H9 (cell line): ENCODE results near the gene MERTK. TPM values are rescaled to one million over a fixed set of nuclear protein-coding genes. Genes with fewer than 3 reads are reported as not detected.

ENCODE experiments used
- DNase-seq: peaks from one replicate; pipeline ENCODE4 v3.0.0-alpha.2; 2017
- H2AFZ ChIP-seq: one replicate; pipeline ENCODE4 v1.6.1; 2013; ENCODE audit warnings: mild to moderate bottlenecking, low read length, control low read depth, moderate library complexity
- H2AK5ac ChIP-seq: 2 replicates; pipeline ENCODE4 v1.6.1; 2013; ENCODE audit warnings: low read length, control low read depth, mixed read lengths; ENCODE audit not compliant: insufficient read length
- H2BK120ac ChIP-seq: one replicate; pipeline ENCODE4 v1.6.1; 2013; ENCODE audit warnings: low read depth, mild to moderate bottlenecking, low read length, control low read depth, inconsistent platforms; ENCODE audit not compliant: poor library complexity, severe bottlenecking
- H2BK12ac ChIP-seq: 2 replicates; pipeline ENCODE4 v1.6.1; 2013; ENCODE audit warnings: low read length, control low read depth, mixed read lengths, low read depth; ENCODE audit not compliant: insufficient read length
- H2BK15ac ChIP-seq: 2 replicates; pipeline ENCODE4 v1.6.1; 2013; ENCODE audit warnings: low read depth, low read length, control low read depth
- H2BK20ac ChIP-seq: one replicate; pipeline ENCODE4 v1.6.1; 2013; ENCODE audit warnings: low read depth, mild to moderate bottlenecking, low read length, control low read depth, inconsistent platforms; ENCODE audit not compliant: poor library complexity, severe bottlenecking
- H2BK5ac ChIP-seq: 2 replicates; pipeline ENCODE4 v1.6.1; 2013; ENCODE audit warnings: low read length, control low read depth, mixed read lengths; ENCODE audit not compliant: insufficient read length
- H3K14ac ChIP-seq: 2 replicates; pipeline ENCODE4 v1.6.1; 2013; ENCODE audit warnings: low read length, control low read depth; ENCODE audit not compliant: insufficient read depth
- H3K18ac ChIP-seq: 2 replicates; pipeline ENCODE4 v1.6.1; 2013; ENCODE audit warnings: low read depth, mild to moderate bottlenecking, mixed read lengths, low read length, control low read depth; ENCODE audit not compliant: insufficient read length
- H3K23ac ChIP-seq: 2 replicates; pipeline ENCODE4 v1.6.1; 2013; ENCODE audit warnings: low read length, control low read depth, mixed read lengths, low read depth; ENCODE audit not compliant: insufficient read length
- H3K23me2 ChIP-seq: 2 replicates; pipeline ENCODE4 v1.6.1; 2013; ENCODE audit warnings: low read depth, mild to moderate bottlenecking, mixed read lengths, low read length, control low read depth; ENCODE audit not compliant: insufficient read length, poor library complexity, severe bottlenecking
- H3K27ac ChIP-seq: 2 replicates; pipeline ENCODE4 v1.5.1; 2013; ENCODE audit warnings: low read length, control low read depth, mixed read lengths, low read depth; ENCODE audit not compliant: insufficient read length
- H3K27me3 ChIP-seq: 2 replicates; pipeline ENCODE4 v1.6.1; 2013; ENCODE audit warnings: low read length, control low read depth, inconsistent platforms; ENCODE audit not compliant: insufficient read depth
- H3K4ac ChIP-seq: 2 replicates; pipeline ENCODE4 v1.6.1; 2013; ENCODE audit warnings: low read depth, mild to moderate bottlenecking, control low read depth, inconsistent platforms, low read length, moderate library complexity
- H3K4me1 ChIP-seq: 2 replicates; pipeline ENCODE4 v1.6.1; 2013; ENCODE audit warnings: low read length, control low read depth, inconsistent platforms; ENCODE audit not compliant: insufficient read depth
- H3K4me2 ChIP-seq: 2 replicates; pipeline ENCODE4 v1.6.1; 2013; ENCODE audit warnings: low read length, control low read depth, mixed read lengths; ENCODE audit not compliant: insufficient read length, insufficient read depth
- H3K56ac ChIP-seq: 2 replicates; pipeline ENCODE4 v1.6.1; 2013; ENCODE audit warnings: low read depth, mild to moderate bottlenecking, mixed read lengths, low read length, control low read depth; ENCODE audit not compliant: insufficient read length
- H3K79me1 ChIP-seq: 2 replicates; pipeline ENCODE4 v1.6.1; 2013; ENCODE audit warnings: low read depth, mild to moderate bottlenecking, moderate library complexity, low read length, control low read depth, inconsistent platforms; ENCODE audit not compliant: insufficient read depth, poor library complexity, severe bottlenecking
- H3K79me2 ChIP-seq: 2 replicates; pipeline ENCODE4 v1.6.1; 2013; ENCODE audit warnings: low read length, control low read depth, inconsistent platforms; ENCODE audit not compliant: insufficient read depth
- H3K9ac ChIP-seq: 2 replicates; pipeline ENCODE4 v1.6.1; 2013; ENCODE audit warnings: low read length, control low read depth, mixed read lengths; ENCODE audit not compliant: insufficient read length; ENCODE audit errors: extremely low read depth
- H3K9me3 ChIP-seq: one replicate; pipeline ENCODE4 v1.6.1; 2013; ENCODE audit warnings: low read depth, low read length, inconsistent platforms; ENCODE audit not compliant: control insufficient read depth
- H3T11ph ChIP-seq: one replicate; pipeline ENCODE4 v1.6.1; 2013; ENCODE audit warnings: mild to moderate bottlenecking, low read length, control low read depth, inconsistent platforms
- H4K20me1 ChIP-seq: one replicate; pipeline ENCODE4 v1.6.1; 2013; ENCODE audit not compliant: control insufficient read depth, insufficient read length, insufficient read depth
- H4K5ac ChIP-seq: 2 replicates; pipeline ENCODE4 v1.6.1; 2013; ENCODE audit warnings: low read depth, mild to moderate bottlenecking, mixed read lengths, low read length, control low read depth; ENCODE audit not compliant: insufficient read length
- H4K8ac ChIP-seq: replicated peaks from 2 replicates; pipeline ENCODE4 v1.6.1; 2013; ENCODE audit warnings: low read length, control low read depth, mixed read lengths, low read depth; ENCODE audit not compliant: insufficient read length
- H4K91ac ChIP-seq: 2 replicates; pipeline ENCODE4 v1.6.1; 2013; ENCODE audit warnings: low read depth, mild to moderate bottlenecking, moderate library complexity, mixed read lengths, low read length, control low read depth; ENCODE audit not compliant: insufficient read length
- H3K27ac Mint-ChIP-seq, 3 experiments: 2 replicates in 2 of 3; 3 replicates in 1 of 3; pipeline ENCODE4 v1.8.0; 2020 to 2021; ENCODE audit warnings: mixed read lengths in 3 of 3, mild to moderate bottlenecking in 1 of 3, moderate library complexity in 1 of 3
- H3K27me3 Mint-ChIP-seq: 2 replicates; pipeline ENCODE4 v1.8.0; 2021; ENCODE audit warnings: low read depth, mild to moderate bottlenecking, moderate library complexity, mixed read lengths
- H3K36me3 Mint-ChIP-seq, 3 experiments: 2 replicates in 2 of 3; 3 replicates in 1 of 3; pipeline ENCODE4 v1.8.0; 2020 to 2021; ENCODE audit warnings: low read depth in 3 of 3, mixed read lengths in 3 of 3; ENCODE audit not compliant: insufficient read depth in 1 of 3
- H3K4me1 Mint-ChIP-seq, 2 experiments: 2 replicates each; pipeline ENCODE4 v1.8.0; 2020; ENCODE audit warnings: mixed read lengths in 2 of 2
- H3K4me3 Mint-ChIP-seq, 2 experiments: 2 replicates in 1 of 2; 3 replicates in 1 of 2; pipeline ENCODE4 v1.8.0; 2020 to 2021; ENCODE audit warnings: mild to moderate bottlenecking in 2 of 2, mixed read lengths in 2 of 2, moderate library complexity in 1 of 2
- H3K9me3 Mint-ChIP-seq, 2 experiments: 2 replicates in 1 of 2; 3 replicates in 1 of 2; pipeline ENCODE4 v1.8.0; 2020; ENCODE audit warnings: mild to moderate bottlenecking in 2 of 2, mixed read lengths in 2 of 2, moderate library complexity in 1 of 2
- WGBS: extraction: QIAGEN DNeasy Blood & Tissue Kit; methylation state at CpG from one replicate; pipeline ENCODE4 v1.1.7; 2013; ENCODE audit warnings: missing lambda C conversion rate, low lambda C conversion rate, mixed read lengths; ENCODE audit not compliant: insufficient read length; ENCODE audit errors: extremely low coverage; 5-methylcytosine and 5-hydroxymethylcytosine counted together
- total RNA-seq: library from RNA; stranded (reverse); gene quantifications from 2 replicates; pipeline ENCODE4 v1.2.1, GENCODE V29; 2021
- TF ChIP-seq, protein P1 (sequence below): fragments of 200-600 bp; sonication (generic); conservative IDR thresholded peaks from 3 replicates; pipeline ENCODE4 v1.8.0; 2021; ENCODE audit warnings: antibody characterized with exemption, mild to moderate bottlenecking

Gene MERTK
- total RNA-seq, 1 experiment from 2014 or later, result 4.8 TPM

DNA sequence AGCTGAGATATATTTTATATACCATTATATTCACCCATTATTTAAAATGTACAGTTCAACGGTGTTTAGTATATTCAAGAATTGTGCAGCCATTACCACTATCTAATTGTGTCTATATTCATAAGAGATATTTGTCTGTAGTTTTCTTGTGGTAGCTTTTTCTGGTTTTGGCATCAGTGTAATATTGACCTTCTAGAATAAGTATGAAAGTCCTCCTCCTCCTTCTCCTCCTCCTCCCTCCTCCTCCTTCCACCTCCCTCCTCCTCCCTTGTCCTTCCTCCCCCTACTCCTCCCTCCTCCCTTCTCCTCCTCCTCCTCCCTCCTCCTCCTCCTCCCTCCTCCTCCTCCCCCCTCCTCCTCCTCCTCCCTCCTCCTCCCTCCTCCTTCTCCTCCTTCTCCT is 72.0 kb downstream of the MERTK start:
- Histone ChIP-seq H3K27ac (no peak overlapping the region), H3T11ph (no peak overlapping the region), H2AK5ac (no peak overlapping the region), H2BK120ac (no peak overlapping the region), H3K4me1 (no peaks in the 10 kb centered on the region), H3K23me2 (no peaks in the 10 kb centered on the region), H3K79me2 (no peaks in the 10 kb centered on the region), H3K18ac (no peak overlapping the region), H4K91ac (no peak overlapping the region), H3K27me3 (no peaks in the 10 kb centered on the region), H3K4me2 (no peak overlapping the region), H2BK20ac (no peak overlapping the region), H4K8ac (no peak overlapping the region), H2AFZ (no peak overlapping the region), H4K20me1 (no peaks in the 10 kb centered on the region), H3K23ac (no peak overlapping the region), H2BK12ac (no peak overlapping the region), H3K14ac (no peak overlapping the region), H3K4ac (no peak overlapping the region), H3K79me1 (no peaks in the 10 kb centered on the region), H2BK5ac (no peak overlapping the region), H4K5ac (no peak overlapping the region), H3K9ac (no peak overlapping the region), H3K9me3 (no peaks in the 10 kb centered on the region), H2BK15ac (no peak overlapping the region), H3K56ac (no peak overlapping the region)
- no peaks in the 10 kb centered on the region for H3K4me1 Mint-ChIP-seq
- no peaks in the 10 kb centered on the region for H3K27me3 Mint-ChIP-seq
- no CpG with 5 or more reads among the region's 1 CpG for WGBS
- DNase-seq, result no peak
- TF ChIP-seq, protein P1, sequence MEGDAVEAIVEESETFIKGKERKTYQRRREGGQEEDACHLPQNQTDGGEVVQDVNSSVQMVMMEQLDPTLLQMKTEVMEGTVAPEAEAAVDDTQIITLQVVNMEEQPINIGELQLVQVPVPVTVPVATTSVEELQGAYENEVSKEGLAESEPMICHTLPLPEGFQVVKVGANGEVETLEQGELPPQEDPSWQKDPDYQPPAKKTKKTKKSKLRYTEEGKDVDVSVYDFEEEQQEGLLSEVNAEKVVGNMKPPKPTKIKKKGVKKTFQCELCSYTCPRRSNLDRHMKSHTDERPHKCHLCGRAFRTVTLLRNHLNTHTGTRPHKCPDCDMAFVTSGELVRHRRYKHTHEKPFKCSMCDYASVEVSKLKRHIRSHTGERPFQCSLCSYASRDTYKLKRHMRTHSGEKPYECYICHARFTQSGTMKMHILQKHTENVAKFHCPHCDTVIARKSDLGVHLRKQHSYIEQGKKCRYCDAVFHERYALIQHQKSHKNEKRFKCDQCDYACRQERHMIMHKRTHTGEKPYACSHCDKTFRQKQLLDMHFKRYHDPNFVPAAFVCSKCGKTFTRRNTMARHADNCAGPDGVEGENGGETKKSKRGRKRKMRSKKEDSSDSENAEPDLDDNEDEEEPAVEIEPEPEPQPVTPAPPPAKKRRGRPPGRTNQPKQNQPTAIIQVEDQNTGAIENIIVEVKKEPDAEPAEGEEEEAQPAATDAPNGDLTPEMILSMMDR, result no peak
- H3K27ac Mint-ChIP-seq, result no peak overlapping the region
- H3K9me3 Mint-ChIP-seq, result no peaks in the 10 kb centered on the region; a peak in 1 of 5 replicates
- H3K4me3 Mint-ChIP-seq, result no peak overlapping the region
- peaks cover 0 to 7% (median 2%) of the 10 kb centered on the region in 3 experiments; a peak in 3 of 7 replicates for H3K36me3 Mint-ChIP-seq
